SIG-M5 treated with dmso at 0.1 percent for 504 hours (cell line): ENCODE results near the gene ACSL1.
A peak's percentile ranks its signal among the peaks of the same experiment; 100 is the strongest.

Experiments
- DNase-seq: peaks from one replicate; lab custom pipeline; 2025; ENCODE audit not compliant: unreplicated experiment; lab: John Stamatoyannopoulos, UW

ACSL1 gene

GRCh38 chr4:184825896-184826690 lies at the start of gene ACSL1:
Gene ACSL1 (minus strand): TSS chr4:184825968. CDS start chr4:184803514, 22,454 bp downstream.
- peak; percentile 55 for DNase-seq

GRCh38 chr4:184873054-184873453 lies 47.3 kb upstream of the ACSL1 start:
- no peak for DNase-seq

GRCh38 chr4:184870718-184871117 lies 45.0 kb upstream of the ACSL1 start:
- DNase-seq = no peak

GRCh38 chr4:184868623-184869022 lies 42.9 kb upstream of the ACSL1 start:
- no peak for DNase-seq

GRCh38 chr4:184863916-184864315 lies 38.1 kb upstream of the ACSL1 start:
- no peak for DNase-seq

- peak; percentile 72 for DNase-seq
Observed at GRCh38 chr4:184861047-184861446, 35.3 kb upstream of the ACSL1 start.

GRCh38 chr4:184860018-184860779 lies 34.4 kb upstream of the ACSL1 start:
- peak; percentile 83 for DNase-seq

GRCh38 chr4:184857441-184858121 lies 31.8 kb upstream of the ACSL1 start:
- peak; percentile 19 for DNase-seq

- DNase-seq = peak; percentile 93
Observed at GRCh38 chr4:184856277-184856609, 30.5 kb upstream of the ACSL1 start.

GRCh38 chr4:184854673-184855072 lies 28.9 kb upstream of the ACSL1 start:
- peak; percentile 94 for DNase-seq

GRCh38 chr4:184853436-184853835 lies 27.7 kb upstream of the ACSL1 start:
- DNase-seq = no peak

- DNase-seq = peak; percentile 38
Observed at GRCh38 chr4:184851886-184852285, 26.1 kb upstream of the ACSL1 start.

- DNase-seq = peak; percentile 74
Observed at GRCh38 chr4:184851200-184851541, 25.4 kb upstream of the ACSL1 start.

GRCh38 chr4:184850431-184851199 lies 24.8 kb upstream of the ACSL1 start:
- no peak for DNase-seq

GRCh38 chr4:184850018-184850417 lies 24.2 kb upstream of the ACSL1 start:
- DNase-seq = no peak

- DNase-seq = no peak
Observed at GRCh38 chr4:184849185-184849584, 23.4 kb upstream of the ACSL1 start.

GRCh38 chr4:184848510-184848909 lies 22.7 kb upstream of the ACSL1 start:
- peak; percentile 74 for DNase-seq

GRCh38 chr4:184846531-184846930 lies 20.8 kb upstream of the ACSL1 start:
- no peak for DNase-seq

- DNase-seq = peak; percentile 34
Observed at GRCh38 chr4:184845367-184846021, 19.7 kb upstream of the ACSL1 start.

GRCh38 chr4:184844742-184845141 lies 19.0 kb upstream of the ACSL1 start:
- DNase-seq = no peak
